GM18517 (cell line): ENCODE data around the gene OR6J1.
A peak's percentile ranks its signal among the peaks of the same experiment; 100 is the strongest.
"Not testable (repeated sequence)": the region's sequence is repeated elsewhere in the genome, so short reads cannot be mapped to it uniquely, and the experiment has no call there.

ENCODE experiments used
- ATAC-seq: cut with Tn5 transposase; IDR thresholded peaks from one replicate; pipeline ENCODE4 v1.9.1; 2021; ENCODE audit warnings: mild to moderate bottlenecking, moderate library complexity; ENCODE audit not compliant: unreplicated experiment

OR6J1 gene

GRCh38 chr14:22610931-22611330, 33.2 kb downstream of the OR6J1 start:
- ATAC-seq = no peak

GRCh38 chr14:22607291-22607690, 36.9 kb downstream of the OR6J1 start:
- no peak for ATAC-seq

GRCh38 chr14:22606380-22606779, 37.8 kb downstream of the OR6J1 start:
- no peak for ATAC-seq

GRCh38 chr14:22602862-22603261, 41.3 kb downstream of the OR6J1 start:
- ATAC-seq = no peak

- ATAC-seq = no peak
These were observed 42.2 kb downstream of the OR6J1 start for GRCh38 chr14:22601996-22602395.

GRCh38 chr14:22601456-22601855, 42.7 kb downstream of the OR6J1 start:
- ATAC-seq = no peak

- no peak for ATAC-seq
These were observed 44.1 kb downstream of the OR6J1 start for GRCh38 chr14:22600027-22600426.

- ATAC-seq = no peak
These were observed 44.8 kb downstream of the OR6J1 start for GRCh38 chr14:22599349-22599748.

- ATAC-seq = peak; percentile 49
These were observed 45.3 kb downstream of the OR6J1 start for GRCh38 chr14:22598896-22599244.

- ATAC-seq = peak; percentile 62
These were observed 45.9 kb downstream of the OR6J1 start, which contains the start of gene ABHD4 for GRCh38 chr14:22598099-22598895. Gene ABHD4 (plus strand): TSS chr14:22598300. CDS start chr14:22598307, 7 bp downstream.

- peak; percentile 14 for ATAC-seq
These were observed 46.4 kb downstream of the OR6J1 start for GRCh38 chr14:22597771-22598098.

- ATAC-seq = no peak
These were observed 46.9 kb downstream of the OR6J1 start for GRCh38 chr14:22597265-22597664.

- ATAC-seq = no peak
These were observed 47.7 kb downstream of the OR6J1 start for GRCh38 chr14:22596354-22596879.

- ATAC-seq = no peak
These were observed 49.9 kb downstream of the OR6J1 start for GRCh38 chr14:22594156-22594716.

GRCh38 chr14:22593601-22594000, 50.6 kb downstream of the OR6J1 start:
- ATAC-seq = no peak

- no peak for ATAC-seq
These were observed 51.0 kb downstream of the OR6J1 start for GRCh38 chr14:22593189-22593588.

- peak; percentile 91 for ATAC-seq
These were observed 54.9 kb downstream of the OR6J1 start, which contains the start of gene DAD1 for GRCh38 chr14:22589096-22589839. Gene DAD1 (minus strand): TSS chr14:22589224. CDS start chr14:22589157, 67 bp downstream.

- ATAC-seq = no peak
These were observed 55.5 kb downstream of the OR6J1 start for GRCh38 chr14:22588526-22589095.

GRCh38 chr14:22587677-22588422, 56.3 kb downstream of the OR6J1 start:
- not testable (repeated sequence) for ATAC-seq

- no peak for ATAC-seq
These were observed 56.9 kb downstream of the OR6J1 start for GRCh38 chr14:22587247-22587646.

- no peak for ATAC-seq
These were observed 60.2 kb downstream of the OR6J1 start for GRCh38 chr14:22583994-22584393.
